WTC11 (cell line): ENCODE results near the gene FNDC3A.
"Not testable (repeated sequence)": the region's sequence is repeated elsewhere in the genome, so short reads cannot be mapped to it uniquely, and the experiment has no call there.

Experiments used
- CBFB ChIP-seq: sonication (generic); formaldehyde crosslinking; IDR thresholded peaks from 2 replicates; pipeline ENCODE4 v1.8.1; 2022; ENCODE audit warnings: mild to moderate bottlenecking, low read depth, missing genetic modification reagents
- CDX4 ChIP-seq: fragments of 250-450 bp; sonication (Bioruptor Pico); IDR thresholded peaks from 2 replicates; pipeline ENCODE4 v1.9.0; 2021; ENCODE audit warnings: moderate library complexity, mild to moderate bottlenecking, inconsistent platforms, borderline replicate concordance
- CREB1 ChIP-seq: sonication (generic); formaldehyde crosslinking; IDR thresholded peaks from 2 replicates; pipeline ENCODE4 v1.8.0; 2023; ENCODE audit warnings: mild to moderate bottlenecking, missing genetic modification reagents
- CREM ChIP-seq: sonication (generic); formaldehyde crosslinking; IDR thresholded peaks from 2 replicates; pipeline ENCODE4 v1.8.1; 2022; ENCODE audit warnings: mild to moderate bottlenecking, missing genetic modification reagents, moderate library complexity
- CTCF ChIP-seq: fragments of 200-600 bp; IDR thresholded peaks from 2 replicates; pipeline ENCODE4 v1.8.0; 2022; ENCODE audit warnings: antibody characterized with exemption
- MAX ChIP-seq: sonication (generic); formaldehyde crosslinking; IDR thresholded peaks from 2 replicates; pipeline ENCODE4 v1.8.0; 2022; ENCODE audit warnings: mild to moderate bottlenecking, missing genetic modification reagents
- SP1 ChIP-seq: sonication (generic); formaldehyde crosslinking; conservative IDR thresholded peaks from 2 replicates; pipeline ENCODE4 v1.8.1; 2022; ENCODE audit warnings: missing genetic modification reagents
- ZNF232 ChIP-seq: sonication (generic); formaldehyde crosslinking; IDR thresholded peaks from 2 replicates; pipeline ENCODE4 v1.8.0; 2022; ENCODE audit warnings: mild to moderate bottlenecking, missing genetic modification reagents

GRCh38 chr13:49137138-49137643 lies 161.5 kb downstream of the FNDC3A start:
- TF ChIP-seq CREM (CRISPR knock-in tag); CTCF; CBFB (CRISPR knock-in tag); MAX (CRISPR knock-in tag); CDX4; CREB1 (CRISPR knock-in tag); ZNF232 (CRISPR knock-in tag); SP1 (CRISPR knock-in tag): not testable (repeated sequence)
